Neural progenitor cell (in vitro differentiated cells): ENCODE results near the gene MRPS18B. TPM values are rescaled to one million over a fixed set of nuclear protein-coding genes. Genes with fewer than 3 reads are reported as not detected.

Experiments
- DNase-seq: peaks from one replicate; pipeline ENCODE4 v3.0.0-alpha.2; 2016; ENCODE audit warnings: low spot score
- H2AFZ ChIP-seq: fragments of 200-600 bp; sonication (generic); replicated peaks from 2 replicates; pipeline ENCODE4 v1.6.1; 2016; ENCODE audit warnings: antibody characterized with exemption
- H3F3A ChIP-seq: fragments of 200-600 bp; sonication (generic); 2 replicates; pipeline ENCODE4 v1.6.1; 2016; ENCODE audit warnings: antibody characterized with exemption, low read depth
- H3K27ac ChIP-seq: fragments of 200-600 bp; sonication (generic); 2 replicates; pipeline ENCODE4 v1.5.1; 2016; ENCODE audit warnings: mild to moderate bottlenecking
- H3K27me3 ChIP-seq: fragments of 200-600 bp; sonication (generic); 2 replicates; pipeline ENCODE4 v1.6.1; 2016; ENCODE audit warnings: mild to moderate bottlenecking, moderate library complexity
- H3K36me3 ChIP-seq: fragments of 200-600 bp; sonication (generic); 2 replicates; pipeline ENCODE4 v1.5.1; 2016
- H3K4me1 ChIP-seq: fragments of 200-600 bp; sonication (generic); 2 replicates; pipeline ENCODE4 v1.6.1; 2016; ENCODE audit warnings: mixed run types
- H3K4me2 ChIP-seq: fragments of 200-600 bp; sonication (generic); 2 replicates; pipeline ENCODE4 v1.6.1; 2016
- H3K4me3 ChIP-seq: fragments of 200-600 bp; sonication (generic); 2 replicates; pipeline ENCODE4 v1.5.1; 2016
- H3K79me2 ChIP-seq: fragments of 200-600 bp; sonication (generic); 2 replicates; pipeline ENCODE4 v1.6.1; 2016; ENCODE audit warnings: low read depth
- H3K9ac ChIP-seq: fragments of 200-600 bp; sonication (generic); 2 replicates; pipeline ENCODE4 v1.6.1; 2016
- H3K9me3 ChIP-seq: fragments of 200-600 bp; sonication (generic); 2 replicates; pipeline ENCODE4 v1.5.1; 2016; ENCODE audit warnings: low read depth
- H4K20me1 ChIP-seq: fragments of 200-600 bp; sonication (generic); 2 replicates; pipeline ENCODE4 v1.6.1; 2016; ENCODE audit warnings: low read depth
- H3K27ac Mint-ChIP-seq: 3 replicates; pipeline ENCODE4 v1.8.0; 2021; ENCODE audit warnings: mixed read lengths
- H3K27me3 Mint-ChIP-seq: 2 replicates; pipeline ENCODE4 v1.8.0; 2022; ENCODE audit warnings: low read depth, mild to moderate bottlenecking, inconsistent platforms, moderate library complexity, mixed read lengths; ENCODE audit not compliant: insufficient read depth
- H3K36me3 Mint-ChIP-seq: 3 replicates; pipeline ENCODE4 v1.8.0; 2021; ENCODE audit warnings: mixed read lengths
- H3K4me1 Mint-ChIP-seq: 3 replicates; pipeline ENCODE4 v1.8.0; 2021; ENCODE audit warnings: mixed read lengths
- H3K4me3 Mint-ChIP-seq: 3 replicates; pipeline ENCODE4 v1.8.0; 2021; ENCODE audit warnings: mild to moderate bottlenecking, moderate library complexity, mixed read lengths
- H3K9me3 Mint-ChIP-seq: 3 replicates; pipeline ENCODE4 v1.8.0; 2020; ENCODE audit warnings: mixed read lengths
- EZH2 ChIP-seq: fragments of 200-600 bp; sonication (generic); IDR thresholded peaks from 2 replicates; pipeline ENCODE4 v1.6.1; 2017; ENCODE audit warnings: antibody characterized with exemption, mild to moderate bottlenecking, moderate library complexity
- EZH2phosphoT487 ChIP-seq: fragments of 200-600 bp; sonication (generic); IDR thresholded peaks from 2 replicates; pipeline ENCODE4 v1.6.1; 2017; ENCODE audit warnings: antibody characterized with exemption
- total RNA-seq: library from RNA; depleted of rRNA; stranded (reverse); fragments of >200 nt; gene quantifications from 2 replicates; pipeline ENCODE4 v1.2.3, GENCODE V29; 2015; ENCODE audit warnings: low replicate concordance
- TF ChIP-seq, protein P1 (sequence below): fragments of 200-600 bp; sonication (generic); IDR thresholded peaks from 2 replicates; pipeline ENCODE4 v1.5.1; 2017; ENCODE audit warnings: antibody characterized with exemption, mild to moderate bottlenecking

The MRPS18B gene
- total RNA-seq, 1 donor from 2014 or later: 18.5 TPM

DNA sequence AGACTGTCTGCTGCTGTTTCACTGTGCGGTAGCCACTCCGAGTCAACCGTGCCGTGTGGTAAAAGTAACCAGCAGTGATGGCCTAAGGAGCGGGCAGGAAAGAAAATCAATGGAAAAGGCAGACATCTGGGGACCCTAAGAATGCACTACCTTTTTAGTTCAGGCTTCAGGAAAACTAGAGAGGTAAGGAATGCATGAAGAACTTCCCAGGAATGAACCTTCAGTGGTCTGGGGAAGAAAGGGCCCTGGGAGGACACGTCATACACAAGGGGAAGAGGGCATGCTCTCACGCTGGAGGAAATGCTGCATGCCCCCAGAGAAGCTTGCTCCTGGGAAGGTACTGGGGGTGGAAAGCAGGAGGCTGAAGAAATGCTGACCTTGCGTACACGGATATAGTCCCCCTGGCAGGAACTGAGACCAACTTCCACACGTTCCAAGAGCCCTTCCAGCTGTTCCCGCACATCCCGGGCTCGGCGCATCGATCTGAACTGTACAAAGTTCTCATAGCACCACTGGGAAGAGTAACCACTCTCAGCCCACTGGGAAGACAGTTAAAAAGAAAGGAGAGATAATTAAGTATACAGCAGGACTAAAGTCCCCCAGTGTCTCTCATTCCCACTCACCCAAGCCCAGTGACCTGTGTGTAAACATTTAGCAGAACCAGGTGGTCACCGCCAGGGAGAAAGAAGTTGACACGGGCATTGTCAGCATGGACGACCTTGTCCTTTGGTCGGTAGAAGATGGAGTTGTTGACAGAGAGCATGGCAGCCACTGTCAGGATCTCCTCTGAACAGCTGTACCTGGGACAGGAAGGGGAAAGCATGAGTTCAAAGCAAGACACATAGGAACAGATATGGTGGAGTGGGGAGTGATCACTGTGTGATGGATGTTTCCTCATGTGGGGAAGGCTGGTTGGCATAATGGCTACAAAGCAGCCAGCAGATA is 37.4 kb downstream of the MRPS18B start:
- Histone ChIP-seq H3K27ac (no peak overlapping the region), H3K4me3 (no peak overlapping the region), H3K36me3 (no peaks in the 10 kb centered on the region), H3F3A (no peaks in the 10 kb centered on the region), H3K9ac (no peak overlapping the region), H3K4me1 (no peaks in the 10 kb centered on the region), H3K79me2 (no peaks in the 10 kb centered on the region), H4K20me1 (no peaks in the 10 kb centered on the region), H3K9me3 (no peaks in the 10 kb centered on the region), H2AFZ (no peak overlapping the region), H3K4me2 (no peak overlapping the region), H3K27me3 (no peaks in the 10 kb centered on the region)
- H3K36me3 Mint-ChIP-seq: peaks cover 32% of the 10 kb centered on the region
- H3K27me3 Mint-ChIP-seq: peaks cover 3% of the 10 kb centered on the region
- no peaks in the 10 kb centered on the region for H3K9me3 Mint-ChIP-seq
- no peak for DNase-seq
- no peak overlapping the region for H3K4me3 Mint-ChIP-seq
- TF ChIP-seq, protein P1, sequence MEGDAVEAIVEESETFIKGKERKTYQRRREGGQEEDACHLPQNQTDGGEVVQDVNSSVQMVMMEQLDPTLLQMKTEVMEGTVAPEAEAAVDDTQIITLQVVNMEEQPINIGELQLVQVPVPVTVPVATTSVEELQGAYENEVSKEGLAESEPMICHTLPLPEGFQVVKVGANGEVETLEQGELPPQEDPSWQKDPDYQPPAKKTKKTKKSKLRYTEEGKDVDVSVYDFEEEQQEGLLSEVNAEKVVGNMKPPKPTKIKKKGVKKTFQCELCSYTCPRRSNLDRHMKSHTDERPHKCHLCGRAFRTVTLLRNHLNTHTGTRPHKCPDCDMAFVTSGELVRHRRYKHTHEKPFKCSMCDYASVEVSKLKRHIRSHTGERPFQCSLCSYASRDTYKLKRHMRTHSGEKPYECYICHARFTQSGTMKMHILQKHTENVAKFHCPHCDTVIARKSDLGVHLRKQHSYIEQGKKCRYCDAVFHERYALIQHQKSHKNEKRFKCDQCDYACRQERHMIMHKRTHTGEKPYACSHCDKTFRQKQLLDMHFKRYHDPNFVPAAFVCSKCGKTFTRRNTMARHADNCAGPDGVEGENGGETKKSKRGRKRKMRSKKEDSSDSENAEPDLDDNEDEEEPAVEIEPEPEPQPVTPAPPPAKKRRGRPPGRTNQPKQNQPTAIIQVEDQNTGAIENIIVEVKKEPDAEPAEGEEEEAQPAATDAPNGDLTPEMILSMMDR: no peak
- TF ChIP-seq EZH2phosphoT487: no peak
- TF ChIP-seq EZH2: no peak
- no peak overlapping the region for H3K27ac Mint-ChIP-seq
- no peaks in the 10 kb centered on the region for H3K4me1 Mint-ChIP-seq

DNA sequence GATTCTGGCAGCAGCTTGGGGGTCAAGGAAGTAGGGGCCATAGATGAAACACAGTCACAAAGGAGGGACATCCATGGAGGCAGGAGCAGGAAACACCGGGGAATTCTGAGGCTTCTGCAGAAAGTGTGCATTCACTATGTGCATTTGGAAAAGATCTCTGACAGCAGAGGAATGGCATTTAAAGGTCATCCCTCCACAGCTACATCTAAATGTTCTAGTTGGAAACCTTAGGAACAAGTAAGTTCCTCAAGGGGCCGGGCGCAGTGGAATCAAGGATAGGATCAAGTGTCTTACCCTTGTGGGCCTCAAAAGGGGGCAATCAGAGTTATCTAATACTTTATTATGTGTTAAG is 38.1 kb downstream of the MRPS18B start:
- Mint-ChIP-seq H3K9me3 (no peaks in the 10 kb centered on the region), H3K36me3 (peaks cover 35% of the 10 kb centered on the region), H3K27ac (no peak overlapping the region), H3K4me3 (no peak overlapping the region), H3K4me1 (no peaks in the 10 kb centered on the region), H3K27me3 (no peaks in the 10 kb centered on the region)
- no peak overlapping the region for H3K4me2 ChIP-seq
- no peaks in the 10 kb centered on the region for H4K20me1 ChIP-seq
- H3K36me3 ChIP-seq: no peaks in the 10 kb centered on the region
- H3K79me2 ChIP-seq: no peaks in the 10 kb centered on the region
- H3K27me3 ChIP-seq: no peaks in the 10 kb centered on the region
- TF ChIP-seq EZH2 (no peak), EZH2phosphoT487 (no peak)
- TF ChIP-seq, protein P1: no peak
- H3K4me3 ChIP-seq: no peak overlapping the region
- H3K9ac ChIP-seq: no peak overlapping the region
- no peak for DNase-seq
- H3F3A ChIP-seq: no peaks in the 10 kb centered on the region
- no peaks in the 10 kb centered on the region for H3K4me1 ChIP-seq
- no peak overlapping the region for H3K27ac ChIP-seq
- no peak overlapping the region for H2AFZ ChIP-seq
- H3K9me3 ChIP-seq: no peaks in the 10 kb centered on the region

DNA sequence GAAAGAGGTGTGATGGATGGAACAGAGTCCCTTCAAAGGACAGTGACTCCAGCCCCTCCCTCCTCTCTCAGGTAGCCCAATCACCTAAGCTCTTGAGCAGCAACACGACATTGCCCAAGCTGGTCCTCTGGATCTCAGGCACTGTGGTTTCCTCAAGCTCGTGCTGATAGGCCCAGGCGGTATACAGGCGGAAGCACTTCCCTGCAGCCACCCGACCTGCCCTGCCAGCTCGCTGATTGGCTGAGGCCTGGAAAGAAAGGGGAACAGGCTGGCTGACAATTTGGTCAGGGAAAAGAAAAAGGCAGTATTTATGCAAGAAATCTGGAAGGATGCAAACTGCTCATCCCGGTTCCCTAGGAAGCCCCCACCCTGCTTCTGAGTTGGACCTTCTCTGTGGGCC is 38.9 kb downstream of the MRPS18B start:
- Histone ChIP-seq H3K4me1 (no peaks in the 10 kb centered on the region), H3K4me3 (no peak overlapping the region), H2AFZ (no peak overlapping the region), H3K4me2 (no peak overlapping the region), H3F3A (no peaks in the 10 kb centered on the region), H3K27me3 (no peaks in the 10 kb centered on the region), H3K9ac (no peak overlapping the region), H4K20me1 (no peaks in the 10 kb centered on the region), H3K36me3 (no peaks in the 10 kb centered on the region), H3K27ac (no peak overlapping the region), H3K9me3 (no peaks in the 10 kb centered on the region), H3K79me2 (no peaks in the 10 kb centered on the region)
- no peak for DNase-seq
- no peaks in the 10 kb centered on the region for H3K4me1 Mint-ChIP-seq
- no peak overlapping the region for H3K27ac Mint-ChIP-seq
- H3K36me3 Mint-ChIP-seq: peaks cover 30% of the 10 kb centered on the region
- H3K27me3 Mint-ChIP-seq: peaks cover 3% of the 10 kb centered on the region
- TF ChIP-seq, protein P1: no peak
- TF ChIP-seq EZH2 (no peak), EZH2phosphoT487 (no peak)
- no peaks in the 10 kb centered on the region for H3K9me3 Mint-ChIP-seq
- no peak overlapping the region for H3K4me3 Mint-ChIP-seq
